K562 (cell line): ENCODE results near the gene RNF167. TPM values are rescaled to one million over a fixed set of nuclear protein-coding genes. Genes with fewer than 3 reads are reported as not detected.

Source experiments
- ARHGAP35 ChIP-seq: fragments of 450-650 bp; IDR thresholded peaks from 2 replicates; pipeline ENCODE4 v1.6.1; 2018; ENCODE audit not compliant: partially characterized antibody
- CREB3 ChIP-seq: fragments of 450-650 bp; conservative IDR thresholded peaks from 2 replicates; pipeline ENCODE4 v1.6.1; 2016; ENCODE audit warnings: missing genetic modification characterization, low read depth, mild to moderate bottlenecking, missing compliant biosample characterization, moderate library complexity
- CTBP1 ChIP-seq: fragments of 450-650 bp; IDR thresholded peaks from 2 replicates; pipeline ENCODE4 v1.6.1; 2016; ENCODE audit warnings: borderline replicate concordance
- E2F8 ChIP-seq: fragments of 450-650 bp; IDR thresholded peaks from 2 replicates; pipeline ENCODE4 v1.7.1; 2018; ENCODE audit warnings: mild to moderate bottlenecking, low read depth; ENCODE audit not compliant: partially characterized antibody
- ERF ChIP-seq: fragments of 450-650 bp; formaldehyde crosslinking; IDR thresholded peaks from 2 replicates; pipeline ENCODE4 v1.4.0; 2020; ENCODE audit warnings: mild to moderate bottlenecking, mixed read lengths
- FOXJ2 ChIP-seq: fragments of 200-800 bp; sonication (Bioruptor generic); IDR thresholded peaks from 2 replicates; pipeline ENCODE4 v1.6.1; 2016; ENCODE audit warnings: missing genetic modification characterization, missing compliant biosample characterization
- FOXM1 ChIP-seq, 2 experiments: fragments of 450-650 bp in 1 of 2; sonication (generic) in 1 of 2; formaldehyde crosslinking in 1 of 2; IDR thresholded peaks; 2 replicates each; pipeline versions ENCODE4 v1.6.1 to v1.9.0; 2017 to 2022; ENCODE audit warnings: low read depth in 2 of 2, mild to moderate bottlenecking in 2 of 2, missing genetic modification reagents in 1 of 2, moderate library complexity in 1 of 2
- GATAD2A ChIP-seq: fragments of 450-650 bp; IDR thresholded peaks from 2 replicates; pipeline ENCODE4 v1.6.1; 2017
- HDGF ChIP-seq: fragments of 450-650 bp; IDR thresholded peaks from 2 replicates; pipeline ENCODE4 v1.6.1; 2016
- MCM5 ChIP-seq: fragments of 450-650 bp; IDR thresholded peaks from 2 replicates; pipeline ENCODE4 v1.6.1; 2016; ENCODE audit warnings: low read depth
- NR1H2 ChIP-seq: sonication (generic); formaldehyde crosslinking; IDR thresholded peaks from 2 replicates; pipeline ENCODE4 v1.4.0; 2020; ENCODE audit warnings: mild to moderate bottlenecking, missing genetic modification reagents
- NR3C1 ChIP-seq: sonication (generic); formaldehyde crosslinking; IDR thresholded peaks from 2 replicates; pipeline ENCODE4 v1.8.1; 2022; ENCODE audit warnings: missing genetic modification reagents
- OTX1 ChIP-seq: fragments of 450-650 bp; formaldehyde crosslinking; IDR thresholded peaks from 2 replicates; pipeline ENCODE4 v1.4.0; 2022; ENCODE audit warnings: mild to moderate bottlenecking
- PHB ChIP-seq: fragments of 250-450 bp; sonication (Bioruptor Pico); IDR thresholded peaks from 2 replicates; pipeline ENCODE4 v1.5.0; 2021
- PHB2 ChIP-seq: fragments of 450-650 bp; IDR thresholded peaks from 2 replicates; pipeline ENCODE4 v1.6.1; 2017; ENCODE audit warnings: low read depth
- PHF20 ChIP-seq: fragments of 450-650 bp; IDR thresholded peaks from 2 replicates; pipeline ENCODE4 v1.6.1; 2018; ENCODE audit not compliant: partially characterized antibody
- PML ChIP-seq: IDR thresholded peaks from 2 replicates; pipeline ENCODE4 v1.6.1; 2012; ENCODE audit warnings: low read length, inconsistent platforms
- POLR2G ChIP-seq: fragments of 200-400 bp; formaldehyde crosslinking; IDR thresholded peaks from 2 replicates; pipeline ENCODE4 v1.6.1; 2017; ENCODE audit warnings: low read depth, mild to moderate bottlenecking, antibody characterized with exemption, low read length, moderate library complexity
- RBFOX2 ChIP-seq: fragments of 200-400 bp; formaldehyde crosslinking; IDR thresholded peaks from 2 replicates; pipeline ENCODE4 v1.6.1; 2017; ENCODE audit warnings: low read depth, mild to moderate bottlenecking, low read length, moderate library complexity
- RHOXF2B ChIP-seq: fragments of 250-450 bp; sonication (Bioruptor Pico); conservative IDR thresholded peaks from 2 replicates; pipeline ENCODE4 v1.5.1; 2021
- RUNX1 ChIP-seq: sonication (generic); IDR thresholded peaks from 2 replicates; pipeline ENCODE4 v1.6.1; 2016; ENCODE audit warnings: antibody characterized with exemption, low read depth
- SUPT5H ChIP-seq: fragments of 450-650 bp; IDR thresholded peaks from 2 replicates; pipeline ENCODE4 v1.6.1; 2016
- TEAD1 ChIP-seq, 2 experiments: fragments of 450-650 bp in 1 of 2; sonication (generic) in 1 of 2; formaldehyde crosslinking; IDR thresholded peaks; 2 replicates each; pipeline versions ENCODE4 v1.4.0 to v1.8.0; 2020 to 2022; ENCODE audit warnings: mild to moderate bottlenecking in 2 of 2, missing genetic modification reagents in 1 of 2
- THRAP3 ChIP-seq: fragments of 450-650 bp; IDR thresholded peaks from 2 replicates; pipeline ENCODE4 v1.6.1; 2016; ENCODE audit warnings: mild to moderate bottlenecking, inconsistent platforms, borderline replicate concordance
- USF1 ChIP-seq: sonication (generic); formaldehyde crosslinking; IDR thresholded peaks from 2 replicates; pipeline ENCODE4 v1.9.0; 2022; ENCODE audit warnings: mild to moderate bottlenecking, missing genetic modification reagents
- ZNF431 ChIP-seq: sonication (generic); formaldehyde crosslinking; IDR thresholded peaks from 2 replicates; pipeline ENCODE4 v1.8.0; 2022; ENCODE audit warnings: mild to moderate bottlenecking, missing genetic modification reagents
- ZNF695 ChIP-seq: fragments of 450-650 bp; formaldehyde crosslinking; IDR thresholded peaks from 2 replicates; pipeline ENCODE4 v1.4.0; 2020; ENCODE audit warnings: mild to moderate bottlenecking, moderate library complexity
- ZNF79 ChIP-seq: fragments of 250-450 bp; sonication (Bioruptor Pico); IDR thresholded peaks from 2 replicates; pipeline ENCODE4 v1.4.0; 2020; ENCODE audit warnings: low read depth, mild to moderate bottlenecking, moderate library complexity
- polyA plus RNA-seq, 8 experiments: library from polyadenylated mRNA; depleted of rRNA in 4 of 8; stranded (reverse) in 5 of 8; unstranded in 3 of 8; fragments of >200 nt; fragmentation: Nextera tagmentation in 2 of 8; fragmentation: Illumina TruSeq in 1 of 8; extraction: Ambion mirVana in 2 of 8; extraction: Trizol in 1 of 8; gene quantifications; 2 replicates each; pipeline versions ENCODE4 v1.2.1 to v1.2.3, GENCODE V29; 2011 to 2014; ENCODE audit warnings: inconsistent platforms in 1 of 8, missing spikeins in 1 of 8
- total RNA-seq, 7 experiments: library from RNA; depleted of rRNA in 6 of 7; stranded (reverse); fragments of >200 nt in 6 of 7; fragmentation: Illumina TruSeq in 2 of 7; extraction: Trizol in 2 of 7; gene quantifications; 2 replicates each; pipeline versions ENCODE4 v1.2.1 to v1.2.3, GENCODE V29; 2011 to 2021; ENCODE audit warnings: low replicate concordance in 1 of 7

The RNF167 gene
- total and polyA plus RNA-seq, 9 of the 15 experiments (the other 6 are each of a cell fraction or from before 2014, with no cell fraction given) = 16.5 to 143 (median 45.5) TPM

GRCh38 chr17:4908711-4909496, 31.2 kb upstream of the RNF167 start (continued):
- TF ChIP-seq E2F8 (no peak), PML (no peak), ZNF79 (CRISPR knock-in tag) (no peak), PHB2 (peak; percentile 69), TEAD1 (CRISPR knock-in tag; IDR thresholded peaks at IDR 0.05) (0 out of 4 replicates have a peak, but pooled peaks of 1 of the 2 experiments have one; percentile 35), PHB (CRISPR knock-in tag) (no peak), MCM5 (no peak), RUNX1 (no peak), RHOXF2B (no peak), ZNF431 (CRISPR knock-in tag) (no peak), NR3C1 (CRISPR knock-in tag) (no peak), NR1H2 (CRISPR knock-in tag) (no peak), ERF (CRISPR knock-in tag) (no peak), OTX1 (CRISPR knock-in tag) (0 out of 2 replicates have a peak, but pooled peaks have one; percentile 62), RBFOX2 (no peak), GATAD2A (no peak), USF1 (CRISPR knock-in tag) (no peak), ARHGAP35 (peak; percentile 41), CREB3 (tag) (no peak), PHF20 (peak; percentile 40), HDGF (peak; percentile 95), ZNF695 (CRISPR knock-in tag) (no peak), POLR2G (0 out of 2 replicates have a peak, but pooled peaks have one; percentile 34), THRAP3 (0 out of 2 replicates have a peak, but pooled peaks have one; percentile 49), CTBP1 (peak; percentile 30; the same call in 1 of the 2 replicates), FOXJ2 (no peak), FOXM1 (IDR thresholded peaks at IDR 0.05; ENCODE audit: low read depth) (no peak), FOXM1 (CRISPR knock-in tag; IDR thresholded peaks at IDR 0.05; ENCODE audit: low read depth) (no peak), SUPT5H (peak; percentile 42; the same call in 1 of the 2 replicates)
